HEK293 (cell line): ENCODE data around the gene USP24.

Experiments
- PRDM4 ChIP-seq: fragments of 450-650 bp; formaldehyde crosslinking; IDR thresholded peaks from 2 replicates; pipeline ENCODE4 v1.5.1; 2017; ENCODE audit warnings: missing biosample characterization, missing genetic modification characterization
- RBAK ChIP-seq: fragments of 450-650 bp; formaldehyde crosslinking; IDR thresholded peaks from 2 replicates; pipeline ENCODE4 v1.5.1; 2016; ENCODE audit warnings: missing biosample characterization, missing genetic modification characterization
- ZNF302 ChIP-seq: fragments of 450-650 bp; formaldehyde crosslinking; IDR thresholded peaks from 2 replicates; pipeline ENCODE4 v1.5.1; 2016; ENCODE audit warnings: missing biosample characterization, missing genetic modification characterization, low read depth
- ZNF394 ChIP-seq: fragments of 450-650 bp; formaldehyde crosslinking; IDR thresholded peaks from 2 replicates; pipeline ENCODE4 v1.5.1; 2016; ENCODE audit warnings: missing biosample characterization, missing genetic modification characterization, mild to moderate bottlenecking, moderate library complexity, borderline replicate concordance
- ZNF639 ChIP-seq: fragments of 450-650 bp; formaldehyde crosslinking; IDR thresholded peaks from 2 replicates; pipeline ENCODE4 v1.5.1; 2016; ENCODE audit warnings: missing biosample characterization, missing genetic modification characterization
- TF ChIP-seq, protein P1 (sequence below): fragments of 450-650 bp; formaldehyde crosslinking; IDR thresholded peaks from 2 replicates; pipeline ENCODE4; 2016; ENCODE audit warnings: missing biosample characterization, missing genetic modification characterization

DNA sequence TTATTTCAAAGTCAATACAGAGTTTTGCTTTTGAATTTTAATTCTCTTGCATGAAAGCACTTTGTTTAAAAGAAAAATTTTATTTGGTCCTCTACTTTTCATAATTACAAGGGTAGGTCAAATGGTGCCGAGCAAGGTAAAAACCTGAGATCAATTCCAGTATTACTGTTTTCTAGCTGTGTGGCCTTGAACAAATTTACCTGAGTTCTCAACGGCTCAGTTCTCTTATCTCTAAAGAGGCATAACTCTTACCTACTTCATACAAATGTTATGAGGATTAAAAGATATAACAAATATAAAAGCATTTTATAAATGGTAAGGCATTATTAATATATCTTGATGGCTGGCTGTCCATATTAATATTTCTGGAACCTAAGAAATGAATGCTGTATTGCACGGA, 42.5 kb downstream of the USP24 start:
- TF ChIP-seq, protein P1, sequence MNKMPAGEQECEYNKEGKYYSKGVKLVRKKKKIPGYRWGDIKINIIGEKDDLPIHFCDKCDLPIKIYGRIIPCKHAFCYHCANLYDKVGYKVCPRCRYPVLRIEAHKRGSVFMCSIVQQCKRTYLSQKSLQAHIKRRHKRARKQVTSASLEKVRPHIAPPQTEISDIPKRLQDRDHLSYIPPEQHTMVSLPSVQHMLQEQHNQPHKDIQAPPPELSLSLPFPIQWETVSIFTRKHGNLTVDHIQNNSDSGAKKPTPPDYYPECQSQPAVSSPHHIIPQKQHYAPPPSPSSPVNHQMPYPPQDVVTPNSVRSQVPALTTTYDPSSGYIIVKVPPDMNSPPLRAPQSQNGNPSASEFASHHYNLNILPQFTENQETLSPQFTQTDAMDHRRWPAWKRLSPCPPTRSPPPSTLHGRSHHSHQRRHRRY (tag by site-specific recombination), result no peak
- TF ChIP-seq RBAK (tag by site-specific recombination), result no peak
- TF ChIP-seq ZNF639, result no peak
- TF ChIP-seq PRDM4 (tag by site-specific recombination), result no peak
- TF ChIP-seq ZNF394 (tag by site-specific recombination), result no peak
- no peak for TF ChIP-seq ZNF302
